Naive thymus-derived CD4-positive, alpha-beta T cell (primary cell): ENCODE data around the gene ARRDC3. TPM values are rescaled to one million over a fixed set of nuclear protein-coding genes. Genes with fewer than 3 reads are reported as not detected.

Experiments used
- ATAC-seq: fragments of 150-1000 bp; cut with Tn5 transposase; 2 replicates; pipeline ENCODE4 v1.10.0; 2021; ENCODE audit warnings: mild to moderate bottlenecking, moderate library complexity
- CTCF ChIA-PET: fragments of 350-600 bp; sonication (Branson Sonifier 250); formaldehyde crosslinking; loops from one replicate; lab custom pipeline; 2021; ENCODE audit warnings: antibody characterized with exemption; lab: Charles Lee
- POLR2A ChIA-PET: fragments of 350-600 bp; sonication (Branson Sonifier 250); formaldehyde crosslinking; loops from one replicate; lab custom pipeline; 2021; ENCODE audit warnings: antibody characterized with exemption, inconsistent platforms; lab: Charles Lee
- DNase-seq, 9 donors: peaks; one replicate each; pipeline versions ENCODE4 v3.0.0 to v3.0.0-alpha.2; 2020 to 2022; ENCODE audit warnings: mixed read lengths in 1 of 9
- H3K27ac ChIP-seq: one replicate; pipeline ENCODE4 v1.7.0; 2013; ENCODE audit warnings: mild to moderate bottlenecking, low read depth, low read length, moderate library complexity
- H3K27me3 ChIP-seq, 2 donors: one replicate each; pipeline ENCODE4 v1.7.0; 2013; ENCODE audit warnings: low read length in 2 of 2, mild to moderate bottlenecking in 2 of 2, moderate library complexity in 2 of 2; ENCODE audit not compliant: control insufficient read depth in 2 of 2, insufficient read depth in 2 of 2
- H3K36me3 ChIP-seq, 3 experiments: 1 replicate in 2 of 3; 2 replicates in 1 of 3; pipeline ENCODE4 v1.7.0; 2013; ENCODE audit warnings: low read length in 3 of 3, mild to moderate bottlenecking in 3 of 3, moderate library complexity in 1 of 3; ENCODE audit not compliant: insufficient read depth in 3 of 3, control insufficient read depth in 2 of 3
- H3K4me1 ChIP-seq, 2 donors: one replicate each; pipeline ENCODE4 v1.7.0; 2013; ENCODE audit warnings: low read length in 2 of 2, mild to moderate bottlenecking in 2 of 2, moderate library complexity in 1 of 2; ENCODE audit not compliant: control insufficient read depth in 2 of 2, insufficient read depth in 2 of 2
- H3K4me3 ChIP-seq: 2 replicates; pipeline ENCODE4 v1.7.0; 2013; ENCODE audit warnings: mild to moderate bottlenecking, low read length
- H3K9me3 ChIP-seq, 3 experiments: 1 replicate in 2 of 3; 2 replicates in 1 of 3; pipeline ENCODE4 v1.7.0; 2013; ENCODE audit warnings: low read length in 3 of 3; ENCODE audit not compliant: control insufficient read depth in 2 of 3
- H3K27ac Mint-ChIP-seq, 9 donors: one replicate each; pipeline ENCODE4 v1.8.0; 2020 to 2022; ENCODE audit warnings: mixed read lengths in 9 of 9, mild to moderate bottlenecking in 8 of 9, moderate library complexity in 5 of 9, inconsistent platforms in 2 of 9
- H3K27me3 Mint-ChIP-seq, 5 donors: one replicate each; pipeline ENCODE4 v1.8.0; 2021 to 2022; ENCODE audit warnings: mixed read lengths in 5 of 5, mild to moderate bottlenecking in 1 of 5
- H3K36me3 Mint-ChIP-seq, 5 donors: one replicate each; pipeline ENCODE4 v1.8.0; 2020 to 2022; ENCODE audit warnings: mixed read lengths in 5 of 5, mild to moderate bottlenecking in 3 of 5, inconsistent platforms in 1 of 5
- H3K4me1 Mint-ChIP-seq, 7 donors: one replicate each; pipeline ENCODE4 v1.8.0; 2020 to 2022; ENCODE audit warnings: mixed read lengths in 7 of 7, mild to moderate bottlenecking in 3 of 7, inconsistent platforms in 1 of 7
- H3K4me3 Mint-ChIP-seq, 10 donors: one replicate each; pipeline ENCODE4 v1.8.0; 2020 to 2022; ENCODE audit warnings: mild to moderate bottlenecking in 10 of 10, mixed read lengths in 10 of 10, moderate library complexity in 6 of 10, inconsistent platforms in 2 of 10
- H3K9me3 Mint-ChIP-seq, 11 donors: one replicate each; pipeline ENCODE4 v1.8.0; 2020 to 2022; ENCODE audit warnings: mixed read lengths in 11 of 11, mild to moderate bottlenecking in 4 of 11, inconsistent platforms in 1 of 11, moderate library complexity in 1 of 11
- intact Hi-C, 2 donors: fragments of 100-400 bp; cut with micrococcal nuclease; formaldehyde crosslinking; loops; one replicate each; pipeline ENCODE4 v1.15.1; 2023
- polyA plus RNA-seq, 2 donors: library from polyadenylated mRNA; unstranded; fragments of 300-500 nt; fragmentation: Illumina TruSeq; gene quantifications; one replicate each; pipeline ENCODE4 v1.2.3, GENCODE V29; 2021
- total RNA-seq, 6 experiments: library from RNA in 5 of 6; stranded (reverse) in 5 of 6; gene quantifications; 1 replicate in 5 of 6; 2 replicates in 1 of 6; pipeline ENCODE4 v1.2.3 and lab custom pipeline; 2021 to 2026

Gene ARRDC3
- total and polyA plus RNA-seq, 7 experiments from 2014 or later, result 29.8 to 256 (median 168) TPM

- no peaks in the 10 kb centered on the region for H3K9me3 ChIP-seq
- Mint-ChIP-seq H3K4me3 (peak overlapping the region; percentile 93 to 100 (median 98)), H3K36me3 (peaks cover 3 to 40% (median 18%) of the 10 kb centered on the region in 5 donors), H3K4me1 (peaks cover 10 to 58% (median 43%) of the 10 kb centered on the region in 7 donors), H3K27ac (peak overlapping the region; percentile 98 to 100 (median 100)), H3K27me3 (no peaks in the 10 kb centered on the region), H3K9me3 (peaks cover 0 to 1% (median 0%) of the 10 kb centered on the region in 11 donors)
- DNase-seq, result no peak
- POLR2A ChIA-PET, result interaction anchor here (0.7 to 2.2 kb wide), 23 partner anchors 9 to 969 kb away, joined by 3 to 122 read pairs (median 8); partner anchors contain the start of gene CETN3
- H3K4me1 ChIP-seq, result peaks cover 24 to 37% of the 10 kb centered on the region in 2 donors
- intact Hi-C loops, result loop anchor here in 1 of 2 donors (1.0 kb wide), 1 partner anchor 8 kb away; no protein-coding TSS in a partner anchor
- CTCF ChIA-PET, result interaction anchor here (0.8 to 2.1 kb wide), 5 partner anchors 67 to 160 kb away, joined by 3 to 17 read pairs (median 3); no protein-coding TSS in a partner anchor
- peak overlapping the region; percentile 97 for H3K27ac ChIP-seq
- ATAC-seq, result no peak
- H3K36me3 ChIP-seq, result peaks cover 6 to 16% (median 13%) of the 10 kb centered on the region in 3 experiments
- H3K27me3 ChIP-seq, result no peaks in the 10 kb centered on the region
- peak overlapping the region; percentile 91 for H3K4me3 ChIP-seq
These were observed 3.7 kb downstream of the ARRDC3 start for GRCh38 chr5:91379246-91379913.

GRCh38 chr5:91378752-91379211 is 4.3 kb downstream of the ARRDC3 start:
- ChIA-PET POLR2A (interaction anchor here (0.9 to 1.6 kb wide), 9 partner anchors 9 to 151 kb away, joined by 3 to 26 read pairs (median 5); no protein-coding TSS in a partner anchor), CTCF (interaction anchor here (0.8 to 1.6 kb wide), 6 partner anchors 41 to 512 kb away, joined by 3 to 7 read pairs (median 3); no protein-coding TSS in a partner anchor)
- ATAC-seq (no peak), DNase-seq (no peak)
- Mint-ChIP-seq H3K27me3 (no peaks in the 10 kb centered on the region), H3K27ac (peak overlapping the region; percentile 77 to 100 (median 99)), H3K9me3 (peaks cover 0 to 1% (median 0%) of the 10 kb centered on the region in 11 donors), H3K4me3 (peak overlapping the region; percentile 93 to 100 (median 98)), H3K4me1 (peaks cover 10 to 57% (median 41%) of the 10 kb centered on the region in 7 donors), H3K36me3 (peaks cover 3 to 43% (median 21%) of the 10 kb centered on the region in 5 donors)
- no peaks in the 10 kb centered on the region for H3K27me3 ChIP-seq
- H3K4me3 ChIP-seq, result peak overlapping the region; percentile 35
- intact Hi-C loops, result loop anchor here in 1 of 2 donors (1.0 kb wide), 1 partner anchor 7 kb away; no protein-coding TSS in a partner anchor
- H3K9me3 ChIP-seq, result no peaks in the 10 kb centered on the region
- H3K36me3 ChIP-seq, result peaks cover 6 to 20% (median 18%) of the 10 kb centered on the region in 3 experiments
- peaks cover 18 to 31% of the 10 kb centered on the region in 2 donors for H3K4me1 ChIP-seq
- H3K27ac ChIP-seq, result peak overlapping the region; percentile 97

DNA sequence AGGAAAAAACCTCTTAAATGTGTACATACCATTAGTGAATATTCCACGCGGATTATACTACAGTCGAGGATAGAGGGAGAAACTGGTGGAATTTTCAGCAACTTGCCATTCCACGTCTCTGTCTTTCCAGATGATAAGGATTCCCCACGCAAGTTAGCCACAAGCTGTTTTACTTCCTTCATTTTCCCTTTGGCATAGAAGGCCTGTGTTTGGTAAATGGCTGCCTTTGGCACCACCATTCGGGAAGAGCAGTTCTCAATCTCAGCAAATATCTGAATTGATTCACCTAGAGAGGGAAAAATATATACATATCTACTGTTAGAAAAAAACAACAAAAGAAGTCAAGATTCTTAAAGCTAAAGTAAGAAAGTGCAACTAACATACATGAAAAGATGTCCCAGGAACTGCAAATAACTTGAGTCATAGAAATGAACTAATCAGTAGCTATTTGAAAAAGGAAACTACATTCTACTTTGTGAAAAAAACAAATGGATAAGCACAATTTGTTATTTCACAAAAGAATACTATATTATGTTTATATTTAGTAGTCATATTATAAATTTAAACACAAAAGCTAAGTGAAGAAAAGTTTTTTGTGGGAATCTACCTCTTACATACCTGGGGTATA is 8.1 kb downstream of the ARRDC3 start:
- Mint-ChIP-seq H3K4me3 (peak overlapping the region in 3 of 10 donors; percentile 21 to 53 (median 42)), H3K27me3 (no peaks in the 10 kb centered on the region), H3K36me3 (peaks cover 12 to 60% (median 37%) of the 10 kb centered on the region in 5 donors), H3K27ac (peak overlapping the region in 8 of 9 donors; percentile 57 to 79 (median 67)), H3K4me1 (peaks cover 7 to 88% (median 65%) of the 10 kb centered on the region in 7 donors), H3K9me3 (no peaks in the 10 kb centered on the region)
- Histone ChIP-seq H3K27me3 (no peaks in the 10 kb centered on the region), H3K27ac (no peak overlapping the region), H3K4me3 (no peak overlapping the region), H3K4me1 (peaks cover 18 to 54% of the 10 kb centered on the region in 2 donors), H3K36me3 (peaks cover 36 to 43% (median 38%) of the 10 kb centered on the region in 3 experiments), H3K9me3 (no peaks in the 10 kb centered on the region)
- no peak for ATAC-seq
- intact Hi-C loops, result no loop called here
- CTCF ChIA-PET, result interaction anchor here (0.9 to 1.7 kb wide), 3 partner anchors 10 to 148 kb away, joined by 3 to 6 read pairs (median 4); no protein-coding TSS in a partner anchor
- POLR2A ChIA-PET, result interaction anchor here (0.9 to 7.5 kb wide), 5 partner anchors 8 to 63 kb away, joined by 3 to 82 read pairs (median 5); partner anchors contain the start of gene ARRDC3
- DNase-seq, result no peak

DNA sequence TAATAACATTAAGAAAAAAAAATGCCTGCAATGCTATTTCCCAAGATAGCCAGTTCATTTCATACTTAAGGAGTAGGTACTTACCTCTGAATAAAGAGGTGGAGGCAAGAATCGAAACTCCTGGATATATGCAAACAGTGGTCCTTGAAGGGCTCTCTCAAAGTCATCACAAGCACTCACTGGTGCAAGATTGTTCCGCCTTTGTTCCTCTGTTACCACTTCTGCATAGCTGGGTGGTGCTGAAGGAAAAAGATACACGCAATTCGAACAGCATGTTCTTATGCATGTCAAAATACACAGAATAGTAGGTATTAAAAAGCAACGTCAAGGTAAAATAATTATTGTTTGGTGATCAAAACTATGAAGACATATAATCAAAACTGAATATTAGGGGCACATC is 9.5 kb downstream of the ARRDC3 start:
- Mint-ChIP-seq H3K36me3 (peaks cover 12 to 59% (median 35%) of the 10 kb centered on the region in 5 donors), H3K27ac (peak overlapping the region in 6 of 9 donors; percentile 18 to 78 (median 58)), H3K27me3 (no peaks in the 10 kb centered on the region), H3K9me3 (no peaks in the 10 kb centered on the region), H3K4me3 (peak overlapping the region in 1 of 10 donors; percentile 18), H3K4me1 (peaks cover 5 to 86% (median 66%) of the 10 kb centered on the region in 7 donors)
- Histone ChIP-seq H3K27me3 (no peaks in the 10 kb centered on the region), H3K36me3 (peaks cover 43 to 51% (median 46%) of the 10 kb centered on the region in 3 experiments), H3K9me3 (no peaks in the 10 kb centered on the region), H3K4me1 (peaks cover 13 to 50% of the 10 kb centered on the region in 2 donors), H3K27ac (no peak overlapping the region), H3K4me3 (no peak overlapping the region)
- ChIA-PET POLR2A (interaction anchor here (3.9 to 7.5 kb wide), 2 partner anchors 10 to 62 kb away, joined by 19 to 82 read pairs; partner anchors contain the start of gene ARRDC3), CTCF (interaction anchor here (0.5 to 1.8 kb wide), 4 partner anchors 11 to 285 kb away, joined by 3 to 8 read pairs (median 3); no protein-coding TSS in a partner anchor)
- no peak for DNase-seq
- no peak for ATAC-seq
- intact Hi-C loops, result no loop called here

GRCh38 chr5:91373006-91373405 is 10.1 kb downstream of the ARRDC3 start:
- Histone ChIP-seq H3K27me3 (no peaks in the 10 kb centered on the region), H3K4me1 (peaks cover 8 to 45% of the 10 kb centered on the region in 2 donors), H3K27ac (peak overlapping the region; percentile 38), H3K36me3 (peaks cover 43 to 56% (median 49%) of the 10 kb centered on the region in 3 experiments), H3K4me3 (no peak overlapping the region), H3K9me3 (no peaks in the 10 kb centered on the region)
- intact Hi-C loops, result no loop called here
- Mint-ChIP-seq H3K27ac (peak overlapping the region in 7 of 9 donors; percentile 1 to 78 (median 48)), H3K36me3 (peaks cover 12 to 64% (median 38%) of the 10 kb centered on the region in 5 donors), H3K9me3 (no peaks in the 10 kb centered on the region), H3K4me1 (peaks cover 4 to 85% (median 68%) of the 10 kb centered on the region in 7 donors), H3K27me3 (no peaks in the 10 kb centered on the region), H3K4me3 (peak overlapping the region in 4 of 10 donors; percentile 5 to 55 (median 22))
- ATAC-seq, result no peak
- ChIA-PET CTCF (interaction anchor here (0.7 to 1.8 kb wide), 5 partner anchors 12 to 153 kb away, joined by 3 to 8 read pairs (median 3); no protein-coding TSS in a partner anchor), POLR2A (interaction anchor here (0.6 to 7.5 kb wide), 4 partner anchors 11 to 61 kb away, joined by 3 to 82 read pairs (median 12); partner anchors contain the start of gene ARRDC3)
- no peak for DNase-seq
